HepG2 (cell line): ENCODE data around the gene CEP97. TPM values are rescaled to one million over a fixed set of nuclear protein-coding genes. Genes with fewer than 3 reads are reported as not detected.
A peak's percentile ranks its signal among the peaks of the same experiment; 100 is the strongest.

Experiments used
- HNRNPL ChIP-seq: fragments of 200-400 bp; formaldehyde crosslinking; IDR thresholded peaks from 2 replicates; pipeline ENCODE4 v1.6.1; 2017; ENCODE audit warnings: mild to moderate bottlenecking, low read depth, low read length
- POLR2A ChIP-seq, 2 experiments: IDR thresholded peaks; 2 replicates each; pipeline ENCODE4 v1.6.1; 2011; ENCODE audit warnings: low read depth in 2 of 2, low read length in 2 of 2, mild to moderate bottlenecking in 1 of 2, moderate library complexity in 1 of 2; ENCODE audit not compliant: insufficient read depth in 1 of 2
- ZNF563 ChIP-seq: sonication (generic); formaldehyde crosslinking; IDR thresholded peaks from 2 replicates; pipeline ENCODE4 v1.8.0; 2022; ENCODE audit warnings: mild to moderate bottlenecking, moderate library complexity, missing genetic modification reagents
- ZSCAN21 ChIP-seq: sonication (generic); formaldehyde crosslinking; IDR thresholded peaks from 2 replicates; pipeline ENCODE4 v1.8.0; 2022; ENCODE audit warnings: mild to moderate bottlenecking, missing genetic modification reagents, moderate library complexity, borderline replicate concordance
- polyA plus RNA-seq, 8 experiments: library from polyadenylated mRNA; depleted of rRNA in 3 of 8; stranded (reverse) in 7 of 8; unstranded in 1 of 8; fragments of >200 nt; fragmentation: Illumina TruSeq in 4 of 8; extraction: Trizol in 4 of 8; gene quantifications; 2 replicates each; pipeline versions ENCODE4 v1.2.1 to v1.2.3, GENCODE V29; 2011 to 2016; ENCODE audit warnings: low read depth in 4 of 8, missing spikeins in 1 of 8, mixed read lengths in 1 of 8; ENCODE audit not compliant: insufficient read depth in 1 of 8
- total RNA-seq, 5 experiments: library from RNA; depleted of rRNA; stranded (reverse); fragments of >200 nt; fragmentation: Illumina TruSeq; extraction: Trizol; gene quantifications; 2 replicates each; pipeline ENCODE4 v1.2.3, GENCODE V29; 2016; ENCODE audit warnings: low read depth in 1 of 5
- TF ChIP-seq, protein P1 (sequence below): sonication (generic); formaldehyde crosslinking; IDR thresholded peaks from 2 replicates; pipeline ENCODE4 v1.9.0; 2021; ENCODE audit warnings: mild to moderate bottlenecking, missing genetic modification reagents
- TF ChIP-seq, protein P2 (sequence below): sonication (generic); formaldehyde crosslinking; IDR thresholded peaks from 2 replicates; pipeline ENCODE4 v1.4.0; 2020; ENCODE audit warnings: missing genetic modification reagents, low read depth, mild to moderate bottlenecking, borderline replicate concordance
- TF ChIP-seq, protein P3 (sequence below): sonication (generic); formaldehyde crosslinking; IDR thresholded peaks from 2 replicates; pipeline ENCODE4 v1.4.0; 2020; ENCODE audit warnings: missing genetic modification reagents, mild to moderate bottlenecking, borderline replicate concordance
- TF ChIP-seq, protein P4 (sequence below): sonication (generic); formaldehyde crosslinking; IDR thresholded peaks from 2 replicates; pipeline ENCODE4 v1.4.0; 2020; ENCODE audit warnings: mild to moderate bottlenecking, missing genetic modification reagents

Gene CEP97
- total and polyA plus RNA-seq, 2 of the 13 experiments (the other 11 are each of a cell fraction or from before 2014, with no cell fraction given): 0.99 to 6.5 TPM

DNA sequence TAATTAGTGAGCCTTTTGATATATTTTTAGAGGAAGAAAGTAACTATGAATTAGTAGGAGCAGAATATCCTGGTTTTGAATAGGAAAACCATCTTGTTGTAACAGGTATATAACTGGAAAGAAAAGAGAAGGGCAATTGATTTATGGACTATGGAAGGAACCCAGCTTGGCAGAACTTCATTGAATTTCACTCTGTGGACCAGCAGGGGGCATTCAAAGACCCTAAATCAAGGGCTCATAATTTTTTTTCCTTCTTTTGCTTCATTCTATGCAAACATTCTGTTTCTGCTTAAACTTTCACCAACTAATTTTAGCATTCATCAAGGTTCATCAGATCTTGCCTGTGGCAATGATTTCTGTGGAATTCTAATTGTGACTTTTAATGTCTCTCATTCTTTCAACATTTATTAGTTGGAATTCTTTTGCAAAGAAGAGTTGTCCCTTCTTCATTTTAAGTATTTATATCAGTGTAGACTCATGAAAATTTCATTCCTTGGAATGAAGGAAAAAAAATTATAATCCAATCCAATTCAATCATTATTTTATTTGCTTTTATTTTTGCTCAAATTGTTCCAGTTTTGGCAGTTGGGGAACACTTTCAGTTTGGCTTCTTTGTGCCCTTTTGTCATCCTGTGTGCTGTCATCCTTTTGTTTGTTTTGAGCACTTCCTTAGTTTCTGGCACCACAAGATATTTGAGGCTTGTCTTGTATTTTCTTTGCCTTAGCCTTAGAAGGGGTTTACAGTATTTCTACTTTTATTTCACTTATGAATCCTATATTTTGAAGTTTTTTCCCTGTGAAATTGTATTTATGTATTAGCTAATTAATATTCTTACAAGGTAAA, 85.0 kb downstream of the CEP97 start (continued):
- TF ChIP-seq, protein P1, sequence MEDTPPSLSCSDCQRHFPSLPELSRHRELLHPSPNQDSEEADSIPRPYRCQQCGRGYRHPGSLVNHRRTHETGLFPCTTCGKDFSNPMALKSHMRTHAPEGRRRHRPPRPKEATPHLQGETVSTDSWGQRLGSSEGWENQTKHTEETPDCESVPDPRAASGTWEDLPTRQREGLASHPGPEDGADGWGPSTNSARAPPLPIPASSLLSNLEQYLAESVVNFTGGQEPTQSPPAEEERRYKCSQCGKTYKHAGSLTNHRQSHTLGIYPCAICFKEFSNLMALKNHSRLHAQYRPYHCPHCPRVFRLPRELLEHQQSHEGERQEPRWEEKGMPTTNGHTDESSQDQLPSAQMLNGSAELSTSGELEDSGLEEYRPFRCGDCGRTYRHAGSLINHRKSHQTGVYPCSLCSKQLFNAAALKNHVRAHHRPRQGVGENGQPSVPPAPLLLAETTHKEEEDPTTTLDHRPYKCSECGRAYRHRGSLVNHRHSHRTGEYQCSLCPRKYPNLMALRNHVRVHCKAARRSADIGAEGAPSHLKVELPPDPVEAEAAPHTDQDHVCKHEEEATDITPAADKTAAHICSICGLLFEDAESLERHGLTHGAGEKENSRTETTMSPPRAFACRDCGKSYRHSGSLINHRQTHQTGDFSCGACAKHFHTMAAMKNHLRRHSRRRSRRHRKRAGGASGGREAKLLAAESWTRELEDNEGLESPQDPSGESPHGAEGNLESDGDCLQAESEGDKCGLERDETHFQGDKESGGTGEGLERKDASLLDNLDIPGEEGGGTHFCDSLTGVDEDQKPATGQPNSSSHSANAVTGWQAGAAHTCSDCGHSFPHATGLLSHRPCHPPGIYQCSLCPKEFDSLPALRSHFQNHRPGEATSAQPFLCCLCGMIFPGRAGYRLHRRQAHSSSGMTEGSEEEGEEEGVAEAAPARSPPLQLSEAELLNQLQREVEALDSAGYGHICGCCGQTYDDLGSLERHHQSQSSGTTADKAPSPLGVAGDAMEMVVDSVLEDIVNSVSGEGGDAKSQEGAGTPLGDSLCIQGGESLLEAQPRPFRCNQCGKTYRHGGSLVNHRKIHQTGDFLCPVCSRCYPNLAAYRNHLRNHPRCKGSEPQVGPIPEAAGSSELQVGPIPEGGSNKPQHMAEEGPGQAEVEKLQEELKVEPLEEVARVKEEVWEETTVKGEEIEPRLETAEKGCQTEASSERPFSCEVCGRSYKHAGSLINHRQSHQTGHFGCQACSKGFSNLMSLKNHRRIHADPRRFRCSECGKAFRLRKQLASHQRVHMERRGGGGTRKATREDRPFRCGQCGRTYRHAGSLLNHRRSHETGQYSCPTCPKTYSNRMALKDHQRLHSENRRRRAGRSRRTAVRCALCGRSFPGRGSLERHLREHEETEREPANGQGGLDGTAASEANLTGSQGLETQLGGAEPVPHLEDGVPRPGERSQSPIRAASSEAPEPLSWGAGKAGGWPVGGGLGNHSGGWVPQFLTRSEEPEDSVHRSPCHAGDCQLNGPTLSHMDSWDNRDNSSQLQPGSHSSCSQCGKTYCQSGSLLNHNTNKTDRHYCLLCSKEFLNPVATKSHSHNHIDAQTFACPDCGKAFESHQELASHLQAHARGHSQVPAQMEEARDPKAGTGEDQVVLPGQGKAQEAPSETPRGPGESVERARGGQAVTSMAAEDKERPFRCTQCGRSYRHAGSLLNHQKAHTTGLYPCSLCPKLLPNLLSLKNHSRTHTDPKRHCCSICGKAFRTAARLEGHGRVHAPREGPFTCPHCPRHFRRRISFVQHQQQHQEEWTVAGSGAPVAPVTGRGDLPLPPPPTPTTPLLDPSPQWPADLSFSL (CRISPR knock-in tag): no peak
- TF ChIP-seq ZNF563 (CRISPR knock-in tag) (no peak), HNRNPL (no peak), ZSCAN21 (CRISPR knock-in tag) (no peak), POLR2A (IDR thresholded peaks at IDR 0.05; ENCODE audit: insufficient read depth in 1 of 2, low read depth in 2 of 2, low read length in 2 of 2) (no peak)
- TF ChIP-seq, protein P2, sequence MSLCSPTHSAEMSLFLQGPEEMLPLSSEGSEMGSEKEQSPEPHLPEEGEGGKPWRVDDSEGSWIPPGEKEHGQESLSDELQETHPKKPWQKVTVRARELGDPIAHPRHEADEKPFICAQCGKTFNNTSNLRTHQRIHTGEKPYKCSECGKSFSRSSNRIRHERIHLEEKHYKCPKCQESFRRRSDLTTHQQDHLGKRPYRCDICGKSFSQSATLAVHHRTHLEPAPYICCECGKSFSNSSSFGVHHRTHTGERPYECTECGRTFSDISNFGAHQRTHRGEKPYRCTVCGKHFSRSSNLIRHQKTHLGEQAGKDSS: no peak
- TF ChIP-seq, protein P3, sequence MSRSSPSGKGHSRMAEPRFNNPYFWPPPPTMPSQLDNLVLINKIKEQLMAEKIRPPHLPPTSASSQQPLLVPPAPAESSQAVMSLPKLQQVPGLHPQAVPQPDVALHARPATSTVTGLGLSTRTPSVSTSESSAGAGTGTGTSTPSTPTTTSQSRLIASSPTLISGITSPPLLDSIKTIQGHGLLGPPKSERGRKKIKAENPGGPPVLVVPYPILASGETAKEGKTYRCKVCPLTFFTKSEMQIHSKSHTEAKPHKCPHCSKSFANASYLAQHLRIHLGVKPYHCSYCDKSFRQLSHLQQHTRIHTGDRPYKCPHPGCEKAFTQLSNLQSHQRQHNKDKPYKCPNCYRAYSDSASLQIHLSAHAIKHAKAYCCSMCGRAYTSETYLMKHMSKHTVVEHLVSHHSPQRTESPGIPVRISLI: peak; percentile 73; the same call in 1 of the 2 replicates
- TF ChIP-seq, protein P4, sequence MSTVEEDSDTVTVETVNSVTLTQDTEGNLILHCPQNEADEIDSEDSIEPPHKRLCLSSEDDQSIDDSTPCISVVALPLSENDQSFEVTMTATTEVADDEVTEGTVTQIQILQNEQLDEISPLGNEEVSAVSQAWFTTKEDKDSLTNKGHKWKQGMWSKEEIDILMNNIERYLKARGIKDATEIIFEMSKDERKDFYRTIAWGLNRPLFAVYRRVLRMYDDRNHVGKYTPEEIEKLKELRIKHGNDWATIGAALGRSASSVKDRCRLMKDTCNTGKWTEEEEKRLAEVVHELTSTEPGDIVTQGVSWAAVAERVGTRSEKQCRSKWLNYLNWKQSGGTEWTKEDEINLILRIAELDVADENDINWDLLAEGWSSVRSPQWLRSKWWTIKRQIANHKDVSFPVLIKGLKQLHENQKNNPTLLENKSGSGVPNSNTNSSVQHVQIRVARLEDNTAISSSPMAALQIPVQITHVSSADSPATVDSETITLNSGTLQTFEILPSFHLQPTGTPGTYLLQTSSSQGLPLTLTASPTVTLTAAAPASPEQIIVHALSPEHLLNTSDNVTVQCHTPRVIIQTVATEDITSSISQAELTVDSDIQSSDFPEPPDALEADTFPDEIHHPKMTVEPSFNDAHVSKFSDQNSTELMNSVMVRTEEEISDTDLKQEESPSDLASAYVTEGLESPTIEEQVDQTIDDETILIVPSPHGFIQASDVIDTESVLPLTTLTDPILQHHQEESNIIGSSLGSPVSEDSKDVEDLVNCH (CRISPR knock-in tag): no peak
